HG03558 (cell line): ENCODE measurements around the gene CPNE5.
"Not testable (repeated sequence)": the region's sequence is repeated elsewhere in the genome, so short reads cannot be mapped to it uniquely, and the experiment has no call there.

Source experiments
- ATAC-seq: cut with Tn5 transposase; IDR thresholded peaks from one replicate; pipeline ENCODE4 v1.9.1; 2021; ENCODE audit warnings: moderate number of reproducible peaks; ENCODE audit not compliant: unreplicated experiment; ENCODE audit errors: extremely low read depth

The CPNE5 gene

DNA sequence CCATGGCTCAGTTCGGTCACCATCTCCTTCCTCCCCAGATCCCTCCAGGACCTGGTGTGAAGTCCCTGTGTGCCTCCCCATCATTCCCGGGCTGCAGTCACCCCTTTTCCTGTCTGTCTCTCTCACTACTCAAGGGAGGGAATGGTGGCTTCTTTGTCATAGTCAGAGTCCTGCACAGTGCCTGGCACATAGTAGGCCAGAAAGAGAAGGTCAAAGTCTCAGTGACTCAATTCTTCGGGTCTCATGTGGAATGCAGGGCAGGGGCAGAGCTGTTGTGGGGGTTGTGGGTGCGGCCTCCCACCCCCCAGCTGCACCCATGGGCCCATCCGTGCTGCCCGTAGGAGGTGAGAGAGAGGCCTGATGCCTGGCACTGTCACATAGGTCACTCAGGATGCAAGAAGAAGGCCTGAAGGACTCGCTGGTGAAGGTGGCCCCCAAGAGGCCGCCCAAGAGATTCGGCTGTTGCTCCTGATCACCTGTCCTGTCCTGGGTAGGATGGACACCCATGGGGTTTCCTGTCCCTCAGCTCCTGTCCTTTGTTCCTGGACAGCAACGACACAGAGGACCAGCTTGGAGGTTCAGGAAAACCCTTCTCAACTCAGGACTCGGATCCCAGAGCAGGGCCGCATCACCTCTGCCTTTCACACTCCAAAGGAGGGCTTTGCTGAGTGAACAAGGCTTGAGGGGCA lies 107.5 kb downstream of the CPNE5 start:
- no peak for ATAC-seq

DNA sequence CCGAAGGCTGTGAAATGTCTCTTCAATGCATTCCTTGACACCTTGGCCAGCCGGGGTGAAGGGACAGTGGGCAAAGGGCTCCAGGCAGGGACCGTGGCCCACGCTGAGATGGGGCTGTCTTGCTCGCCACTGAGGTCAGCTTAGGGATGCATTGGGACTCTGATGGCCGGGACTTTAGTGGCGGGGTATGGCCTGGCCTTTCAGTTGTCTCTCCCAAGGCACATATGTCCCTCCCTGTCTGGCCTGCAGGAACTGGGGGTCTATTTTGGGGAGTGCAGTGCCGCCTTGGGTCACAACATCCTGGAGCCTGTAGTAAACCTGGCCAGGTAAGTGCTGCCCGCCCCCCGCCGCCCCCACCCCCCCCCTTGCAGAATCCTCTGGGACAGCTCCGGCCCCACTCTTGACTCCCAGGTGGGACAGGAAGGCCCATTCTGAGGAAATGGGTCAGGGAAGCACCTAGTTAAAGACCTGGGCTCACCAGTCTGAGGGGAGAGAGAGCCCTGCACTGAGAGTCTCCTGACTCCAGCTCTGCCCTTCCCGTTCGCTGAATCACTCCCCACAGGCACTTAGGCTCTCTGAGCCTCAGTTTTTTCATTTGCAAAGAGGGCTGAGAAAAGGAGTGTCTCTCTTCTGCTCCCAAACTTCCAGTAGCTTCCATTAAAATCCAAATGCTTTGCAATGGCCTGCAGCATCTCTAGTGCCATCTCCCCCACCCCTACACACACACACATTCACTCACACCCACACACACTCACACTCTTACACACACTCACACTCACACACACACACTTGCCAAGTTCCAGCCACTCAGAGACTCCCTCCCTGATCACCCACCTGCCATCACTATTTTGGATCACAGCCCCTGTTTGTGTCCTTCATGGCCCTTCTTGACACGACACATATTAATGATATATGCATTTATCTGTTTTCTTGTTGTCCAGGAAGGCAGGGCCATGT lies 108.5 kb downstream of the CPNE5 start:
- ATAC-seq = no peak

DNA sequence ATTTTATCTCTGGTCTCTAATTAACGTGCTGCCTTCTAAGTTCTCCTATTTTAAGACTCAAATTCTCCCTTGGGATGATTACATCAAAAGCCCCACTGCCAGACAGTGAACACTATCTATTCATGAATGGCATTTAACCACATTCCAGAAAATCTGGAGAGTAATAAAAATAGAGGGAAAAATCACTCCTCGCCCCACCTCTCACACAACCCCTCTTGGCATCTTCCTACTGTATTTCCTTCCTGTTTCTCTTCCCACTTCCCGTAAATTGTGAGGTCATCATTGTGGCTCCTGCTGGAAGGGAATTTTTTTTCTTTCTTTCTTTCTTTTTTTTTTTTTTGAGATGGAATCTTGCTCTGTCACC lies 110.1 kb downstream of the CPNE5 start:
- no peak for ATAC-seq

DNA sequence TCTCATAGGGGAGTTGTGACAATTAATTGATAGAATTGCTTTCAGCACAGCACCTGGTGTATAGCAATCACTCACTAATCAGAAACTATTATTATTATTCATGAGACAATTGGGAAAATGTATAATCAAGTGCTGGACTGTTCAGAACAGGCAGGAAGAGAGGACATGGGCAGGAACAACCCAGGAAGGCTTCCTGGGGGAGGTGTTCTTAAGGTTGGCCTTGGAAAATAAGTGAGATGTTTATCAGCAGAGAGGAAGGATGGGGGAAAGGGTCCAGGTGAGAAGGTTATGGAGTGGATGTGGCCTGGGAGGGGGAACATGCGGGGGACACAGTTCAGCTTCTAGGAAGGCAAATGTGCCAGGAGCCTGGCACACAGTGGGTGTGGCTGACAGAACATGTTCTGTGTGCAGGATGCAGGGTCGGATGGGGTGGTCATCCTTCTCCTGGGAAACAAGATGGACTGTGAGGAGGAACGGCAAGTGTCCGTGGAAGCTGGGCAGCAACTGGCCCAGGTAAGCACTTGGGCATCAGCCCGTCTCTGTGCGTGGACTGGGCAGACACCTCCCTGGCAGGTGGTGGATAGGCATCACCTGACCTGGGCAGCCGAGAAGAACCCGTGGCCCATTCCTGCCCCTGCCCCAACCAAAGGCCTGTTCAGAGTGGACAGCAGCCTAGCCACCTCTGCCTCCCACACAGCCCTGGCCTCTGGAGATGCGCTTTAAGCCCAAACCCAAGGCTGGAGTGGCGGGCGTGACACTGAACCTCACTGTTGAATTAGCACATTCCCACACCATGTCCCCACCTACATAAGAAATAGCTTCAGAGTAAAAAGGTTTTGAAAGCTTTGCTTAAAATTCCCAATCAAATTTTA lies 110.7 kb downstream of the CPNE5 start:
- ATAC-seq = no peak

DNA sequence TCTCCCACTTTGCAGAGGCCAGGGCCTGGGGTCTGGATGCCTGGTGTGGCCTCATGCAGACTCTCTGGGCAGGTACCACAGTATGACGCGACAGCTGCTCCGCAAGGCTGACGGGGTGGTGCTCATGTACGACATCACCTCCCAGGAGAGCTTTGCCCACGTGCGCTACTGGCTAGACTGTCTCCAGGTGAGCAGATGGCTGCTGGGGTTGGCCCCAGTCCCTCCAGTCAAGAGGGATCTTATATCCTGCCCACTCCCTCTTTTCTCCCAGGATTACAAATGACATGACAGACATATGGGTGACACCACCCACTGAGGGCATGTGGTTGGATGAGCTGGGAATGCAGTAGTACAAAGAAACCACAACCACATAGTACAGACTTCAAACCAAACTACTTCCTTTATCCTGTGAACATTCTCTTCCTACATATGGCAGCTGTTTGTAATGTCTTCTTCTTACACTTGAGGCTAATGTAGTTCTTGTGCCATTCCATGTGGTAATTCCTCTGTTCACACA lies 111.7 kb downstream of the CPNE5 start:
- no peak for ATAC-seq

DNA sequence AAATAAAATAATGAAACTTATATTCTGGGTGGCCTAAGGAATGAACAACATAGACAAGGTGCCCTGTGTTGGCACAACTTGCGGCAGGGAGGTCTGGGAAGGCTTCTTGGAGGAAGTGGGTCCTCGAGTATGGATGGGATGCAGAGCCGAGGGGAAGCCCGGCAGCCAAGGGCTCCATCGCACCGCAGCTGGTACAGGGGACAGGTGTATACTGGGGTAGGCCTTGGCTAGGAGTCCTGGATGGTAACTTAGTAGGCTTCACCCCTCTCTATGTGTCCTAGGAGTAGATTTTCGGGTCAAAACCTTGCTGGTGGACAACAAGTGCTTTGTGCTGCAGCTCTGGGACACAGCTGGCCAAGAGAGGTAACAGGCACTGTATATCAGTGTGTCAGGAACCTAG lies 113.7 kb downstream of the CPNE5 start:
- no peak for ATAC-seq

DNA sequence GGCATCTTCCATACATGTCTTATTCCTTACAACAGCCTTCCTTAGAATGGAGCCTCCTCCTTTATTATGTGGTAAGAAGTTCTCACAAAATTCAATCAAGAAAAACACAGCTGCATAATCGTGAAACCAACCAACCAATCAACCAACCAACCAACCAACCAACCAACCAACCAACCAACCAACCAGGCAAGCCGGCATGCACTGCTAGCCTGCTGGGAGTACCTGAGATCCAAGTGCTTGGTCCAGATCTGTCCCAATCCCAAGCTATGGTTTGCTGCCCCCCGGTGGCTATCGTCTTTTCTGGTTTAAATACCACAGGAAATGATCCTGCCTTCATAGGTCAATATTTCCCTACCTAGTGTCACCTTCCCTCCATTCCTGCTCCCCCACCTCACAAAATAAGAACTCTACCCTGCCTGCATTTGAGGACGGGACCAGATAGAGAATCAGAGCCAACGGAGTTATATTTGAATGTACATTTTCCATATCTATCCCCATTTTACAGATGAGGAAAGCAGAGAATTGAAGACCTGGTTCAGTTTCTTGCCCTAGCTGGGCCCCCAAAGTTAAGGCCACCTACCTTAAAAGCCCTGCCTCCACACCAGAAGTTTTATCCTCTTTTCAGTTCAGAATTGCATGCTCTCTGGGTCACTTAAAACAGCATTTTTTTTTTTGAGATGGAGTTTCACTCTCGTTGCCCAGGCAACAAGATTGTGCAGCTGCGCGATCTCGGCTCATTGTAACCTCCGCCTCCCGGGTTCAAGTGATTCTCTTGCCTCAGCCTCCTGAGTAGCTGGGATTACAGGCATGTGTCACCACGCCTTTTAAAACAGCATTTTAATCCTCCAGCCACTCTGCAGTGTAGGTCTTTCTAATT lies 114.5 kb downstream of the CPNE5 start:
- no peak for ATAC-seq

DNA sequence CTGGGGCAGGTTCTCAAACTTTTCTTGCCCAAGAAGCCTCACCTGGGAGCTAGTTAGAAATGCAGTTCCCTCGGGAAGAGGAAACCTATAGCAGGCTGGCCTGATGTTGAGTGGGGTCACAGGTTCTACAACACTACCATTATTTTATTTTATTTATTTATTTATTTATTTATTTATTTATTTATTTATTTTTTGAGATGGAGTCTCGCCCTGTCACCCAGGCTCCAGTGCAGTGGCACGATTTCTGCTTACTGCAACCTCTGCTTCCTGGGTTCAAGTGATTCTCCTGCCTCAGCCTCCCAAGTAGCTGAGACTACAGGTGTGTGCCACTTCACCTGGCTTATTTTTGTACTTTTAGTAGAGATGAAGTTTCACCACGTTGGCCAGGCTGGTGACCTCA lies 115.3 kb downstream of the CPNE5 start:
- not testable (repeated sequence) for ATAC-seq

DNA sequence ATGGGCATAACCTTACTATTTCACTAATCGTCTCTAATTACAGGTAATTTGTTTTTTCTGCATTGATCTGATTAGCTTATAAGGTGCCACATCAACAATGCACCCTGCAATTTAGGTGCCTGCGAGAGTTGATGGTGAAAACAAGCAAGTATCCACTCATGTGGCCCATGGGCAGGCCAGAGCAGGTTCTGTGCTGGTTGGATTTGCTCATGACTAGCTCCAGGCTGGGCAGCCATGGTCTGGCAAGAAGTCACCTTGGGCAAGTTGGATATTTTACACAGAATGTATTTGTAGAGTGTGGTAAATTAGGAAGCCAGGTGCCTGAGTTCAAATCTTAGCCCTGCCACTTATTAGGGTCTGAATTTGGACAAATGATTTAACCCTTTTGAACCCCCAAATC lies 116.4 kb downstream of the CPNE5 start:
- no peak for ATAC-seq

DNA sequence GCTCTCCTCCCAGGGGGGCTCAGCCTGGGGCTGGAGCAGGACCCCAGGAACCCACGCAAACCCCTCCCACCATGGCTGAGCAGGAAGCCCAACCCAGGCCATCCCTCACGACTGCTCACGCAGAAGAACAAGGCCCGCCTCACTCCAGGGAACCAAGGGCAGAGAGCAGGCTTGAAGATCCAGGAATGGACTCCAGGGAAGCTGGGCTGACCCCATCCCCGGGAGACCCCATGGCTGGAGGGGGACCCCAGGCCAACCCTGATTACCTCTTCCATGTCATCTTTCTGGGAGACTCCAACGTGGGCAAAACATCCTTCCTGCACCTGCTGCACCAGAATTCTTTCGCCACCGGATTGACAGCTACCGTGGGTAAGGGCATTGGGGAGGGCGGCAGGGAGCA lies 116.9 kb downstream of the CPNE5 start:
- no peak for ATAC-seq

DNA sequence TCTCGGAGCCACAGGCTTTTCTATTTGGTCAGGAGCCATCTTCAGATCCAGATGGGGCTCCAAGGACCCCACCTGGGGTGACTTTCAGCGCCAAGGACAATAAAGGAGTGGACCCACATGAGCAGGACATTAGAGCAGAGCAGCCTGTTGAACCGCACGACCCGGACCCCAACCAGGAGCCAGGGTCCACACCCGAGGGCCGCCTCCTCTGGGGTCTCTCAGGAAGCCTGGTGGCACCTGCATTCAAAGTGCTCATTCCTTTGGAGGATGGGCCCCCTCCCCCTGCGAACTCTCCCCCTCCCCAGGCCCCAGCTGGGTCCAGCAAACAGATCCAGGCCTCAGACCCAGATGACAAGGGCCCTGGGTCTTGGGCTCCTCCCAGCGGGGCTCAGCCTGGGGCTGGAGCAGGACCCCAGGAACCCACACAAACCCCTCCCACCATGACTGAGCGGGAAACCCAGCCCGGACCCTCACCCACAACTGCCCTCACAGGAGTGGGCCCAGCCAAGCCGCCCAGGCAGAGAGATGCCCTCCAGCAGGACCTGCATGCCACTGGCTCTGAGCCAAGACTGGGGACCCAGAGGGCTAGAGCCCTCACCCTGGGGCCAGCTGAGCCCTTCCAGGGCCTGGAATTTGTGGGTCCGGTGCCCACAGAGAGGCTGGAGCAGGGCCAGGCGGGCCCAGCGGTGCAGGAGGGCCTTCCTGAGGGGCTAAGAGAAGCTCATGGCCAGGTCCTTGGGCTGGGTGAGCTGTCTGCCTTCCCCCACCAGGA lies 117.7 kb downstream of the CPNE5 start:
- no peak for ATAC-seq

DNA sequence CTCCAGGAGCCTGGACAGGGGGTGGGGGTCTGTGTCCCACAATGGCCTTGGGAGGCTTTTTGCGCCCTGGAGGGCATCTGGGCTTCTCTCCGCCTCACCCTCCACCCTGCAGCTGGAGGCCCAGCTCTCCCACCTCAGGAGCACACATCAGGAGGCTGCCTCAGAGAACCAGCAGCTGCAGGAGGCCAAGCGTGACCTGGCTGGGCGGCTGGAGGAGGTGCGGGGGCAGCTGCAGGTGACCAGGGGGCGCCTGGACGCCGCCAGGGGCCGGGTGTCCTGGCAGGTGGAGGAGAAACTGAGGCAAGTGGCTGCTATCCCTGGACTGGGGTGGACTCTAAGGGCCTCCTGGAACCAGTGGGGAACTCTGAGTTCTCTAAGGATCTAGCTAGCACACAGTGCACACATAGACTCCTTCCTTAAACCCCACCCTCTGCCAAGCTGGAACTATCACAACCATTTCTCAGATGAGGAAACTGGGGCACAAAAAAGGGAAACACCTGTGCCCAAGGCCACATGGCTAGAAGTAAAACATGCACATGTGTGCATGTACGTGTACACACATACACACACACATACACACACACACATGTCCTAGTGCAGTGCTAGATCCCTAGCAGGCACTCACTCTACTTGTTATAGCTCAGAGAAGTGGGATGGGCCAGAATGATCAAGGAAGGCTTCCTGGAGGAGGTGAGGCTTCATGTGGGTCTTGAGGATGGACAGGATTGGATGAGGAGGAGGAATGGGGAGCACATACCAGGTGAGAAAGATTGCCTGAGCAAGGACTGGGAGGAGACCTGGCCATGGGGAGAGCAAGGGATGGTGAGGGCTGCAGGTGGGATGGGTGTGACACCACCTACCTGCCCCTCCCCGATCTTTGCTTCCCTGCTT lies 118.7 kb downstream of the CPNE5 start:
- ATAC-seq = no peak

DNA sequence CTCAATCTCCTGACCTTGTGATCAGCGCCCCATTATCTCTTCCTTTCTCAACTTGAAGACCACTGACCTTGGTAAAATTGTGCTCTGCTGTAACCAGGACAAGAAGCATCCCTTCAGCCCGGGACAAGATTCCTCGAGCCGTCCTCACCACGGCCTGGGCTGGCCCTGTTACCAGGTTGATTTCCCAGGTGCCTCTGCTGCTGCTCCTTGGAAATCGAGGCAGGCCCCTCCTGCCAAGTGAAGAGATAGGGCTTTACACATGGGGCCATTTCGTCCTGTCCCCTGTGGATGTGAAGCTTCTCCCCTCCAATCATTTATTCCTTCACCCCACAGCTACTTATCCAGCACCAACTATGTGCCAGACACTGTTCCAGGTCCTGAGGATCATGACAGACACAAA lies 120.1 kb downstream of the CPNE5 start:
- no peak for ATAC-seq

DNA sequence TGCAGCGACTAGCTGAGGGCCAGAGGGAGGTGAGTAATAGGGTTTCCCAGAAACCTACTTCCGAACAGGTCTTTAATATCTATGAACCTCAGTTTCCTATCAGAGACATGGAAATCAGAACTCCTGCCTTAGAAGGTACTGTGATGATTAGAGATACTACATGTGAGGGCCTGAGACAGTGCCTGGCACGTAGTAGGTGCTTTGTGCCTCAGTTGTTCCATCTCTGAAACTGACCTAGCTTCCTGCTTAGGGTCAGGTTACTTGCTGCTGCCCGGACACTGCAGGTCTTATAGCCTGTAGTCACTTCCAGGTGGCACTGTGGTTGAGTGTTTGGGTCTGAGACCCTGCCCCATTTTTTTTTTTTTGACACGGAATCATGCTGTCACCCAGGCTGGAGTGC lies 120.7 kb downstream of the CPNE5 start:
- ATAC-seq = no peak

DNA sequence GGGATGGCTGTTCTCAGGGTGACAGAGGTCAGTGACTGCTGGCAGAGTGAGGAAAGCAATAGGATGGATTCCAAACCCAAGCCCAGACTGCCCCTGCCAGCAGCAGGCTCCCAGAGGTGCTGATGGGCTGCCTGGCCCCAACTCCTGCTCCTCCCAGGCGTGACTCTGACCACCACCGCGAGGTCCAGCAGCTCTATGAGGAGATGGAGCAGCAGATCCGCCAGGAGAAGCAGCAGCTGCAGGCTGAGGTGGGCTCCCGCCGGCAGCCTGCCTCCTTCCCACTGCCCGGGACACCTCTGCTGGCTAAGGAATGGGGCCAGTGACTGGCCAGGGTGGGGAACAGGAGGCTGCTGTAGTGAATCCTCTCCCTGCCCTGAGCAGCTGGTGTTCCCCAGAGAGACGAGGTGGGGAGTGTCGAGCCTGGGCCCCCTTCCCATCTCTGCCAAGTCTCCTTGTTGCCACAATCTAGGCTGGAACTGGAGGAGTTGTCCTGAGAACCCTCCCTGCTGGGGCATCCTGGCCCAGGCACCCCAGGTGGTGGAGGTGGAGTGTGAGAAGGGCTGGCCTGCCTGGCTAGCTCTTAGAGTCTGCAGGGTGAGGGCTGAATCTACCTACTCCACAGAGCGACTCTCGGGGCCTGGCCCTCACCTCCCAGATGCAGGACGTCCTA lies 121.2 kb downstream of the CPNE5 start:
- no peak for ATAC-seq

DNA sequence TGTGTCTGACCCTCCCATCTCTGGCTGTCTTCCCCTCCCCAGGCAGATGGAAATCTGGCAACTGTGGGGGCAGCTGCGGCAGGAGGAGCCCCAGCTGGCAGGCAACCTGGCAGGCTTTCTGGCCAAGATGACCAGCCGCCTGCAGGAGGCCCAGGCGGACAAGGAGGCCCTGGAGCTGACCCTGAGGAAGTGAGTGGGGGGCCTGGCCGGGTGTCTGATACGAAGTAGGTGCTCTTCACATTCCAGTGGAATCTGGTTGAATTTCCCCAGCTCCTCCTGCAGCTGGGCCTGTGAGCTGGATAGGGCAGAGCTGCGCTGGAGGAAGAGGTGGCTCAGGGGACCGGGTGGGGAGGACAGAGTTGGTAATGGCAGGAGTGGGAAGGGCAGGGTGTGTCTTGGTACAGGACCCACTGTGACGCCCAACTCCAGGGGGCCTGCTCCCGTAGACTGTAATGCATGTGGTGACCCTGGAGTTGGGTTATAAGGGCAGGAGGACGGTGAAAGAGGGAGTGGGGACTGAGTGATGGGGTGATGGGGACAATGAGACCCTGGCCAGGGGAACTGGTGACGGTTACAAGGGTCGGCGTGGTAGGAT lies 121.9 kb downstream of the CPNE5 start:
- ATAC-seq = no peak

DNA sequence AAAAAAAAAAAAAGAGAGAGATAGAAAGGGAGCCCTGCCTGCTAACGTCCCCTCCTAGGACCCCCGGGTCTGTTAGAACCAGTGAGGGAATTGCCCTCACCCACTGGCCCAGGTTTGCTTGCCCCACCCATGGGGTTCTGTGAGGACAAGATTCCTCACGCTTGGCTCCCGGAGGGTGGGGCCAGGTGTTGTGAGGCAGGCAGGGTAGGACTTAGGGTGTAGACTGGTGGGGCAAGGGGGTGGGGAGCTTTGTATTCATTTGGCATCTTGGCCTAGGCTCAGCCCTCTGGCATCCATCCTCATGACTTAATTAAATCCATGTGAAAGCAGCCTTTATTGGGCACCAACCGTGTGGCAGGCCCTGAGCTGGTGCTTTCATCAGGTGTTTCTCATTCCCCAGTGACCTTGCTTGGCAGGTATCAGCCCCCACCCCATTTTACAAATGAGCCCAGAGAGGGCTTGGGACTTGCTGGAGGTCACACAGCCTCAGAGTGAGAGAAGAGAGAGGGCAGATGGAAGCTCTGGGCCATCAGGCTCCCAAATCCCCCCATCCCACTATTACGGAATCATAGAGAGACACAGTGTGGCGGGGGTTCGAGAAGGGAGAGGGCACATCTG lies 122.7 kb downstream of the CPNE5 start:
- no peak for ATAC-seq
